Stimulated activated CD8-positive, alpha-beta memory T cell treated with anti-CD3 and anti-CD28 coated beads, Interleukin-4, amount 100 ng/mL, for 4 hours (primary cell): Measurements from ENCODE around the gene PTGDS.

ENCODE experiments used
- DNase-seq, 2 donors: peaks; one replicate each; pipeline ENCODE4 v3.0.0-alpha.2; 2020; ENCODE audit warnings: low read depth in 2 of 2, low spot score in 1 of 2

Gene PTGDS

GRCh38 chr9:136977223-136977622 is at the start of gene PTGDS:
PTGDS (plus strand) TSS chr9:136977504; CDS start chr9:136977579, 75 bp downstream.
- no peak for DNase-seq

GRCh38 chr9:136928591-136928990 is 48.7 kb upstream of the PTGDS start:
- no peak for DNase-seq

- DNase-seq = no peak
These were observed 47.3 kb upstream of the PTGDS start for GRCh38 chr9:136930014-136930413.

- DNase-seq = no peak
These were observed 45.6 kb upstream of the PTGDS start for GRCh38 chr9:136931611-136932130.

GRCh38 chr9:136934277-136934676 is 43.0 kb upstream of the PTGDS start:
- no peak for DNase-seq

- DNase-seq = no peak
These were observed 41.7 kb upstream of the PTGDS start for GRCh38 chr9:136935651-136936050.

- DNase-seq = no peak
These were observed 40.6 kb upstream of the PTGDS start for GRCh38 chr9:136936645-136937170.

- DNase-seq = no peak
These were observed 39.9 kb upstream of the PTGDS start for GRCh38 chr9:136937186-136938001.

GRCh38 chr9:136939431-136939995 is 37.8 kb upstream of the PTGDS start:
- no peak for DNase-seq

GRCh38 chr9:136939996-136940525 is 37.2 kb upstream of the PTGDS start:
- DNase-seq = no peak

GRCh38 chr9:136940526-136941230 is 36.6 kb upstream of the PTGDS start:
- no peak for DNase-seq

- no peak for DNase-seq
These were observed 35.8 kb upstream of the PTGDS start for GRCh38 chr9:136941231-136942111.

GRCh38 chr9:136942112-136942880 is 35.0 kb upstream of the PTGDS start:
- DNase-seq = no peak

GRCh38 chr9:136942881-136943230 is 34.4 kb upstream of the PTGDS start:
- no peak for DNase-seq

- DNase-seq = no peak
These were observed 33.8 kb upstream of the PTGDS start for GRCh38 chr9:136943291-136944211.

- DNase-seq = no peak
These were observed 33.1 kb upstream of the PTGDS start for GRCh38 chr9:136944212-136944518.

- DNase-seq = peak; percentile 78 to 82
These were observed 32.6 kb upstream of the PTGDS start, which contains the start of the genes C8G and FBXW5 for GRCh38 chr9:136944519-136945332. C8G (plus strand) TSS chr9:136945243; CDS start chr9:136945321, 78 bp downstream. FBXW5 (minus strand) TSS chr9:136944738; CDS start chr9:136944083, 655 bp downstream.
